Measurements from ENCODE around the gene COL4A2.
"Not testable (repeated sequence)": the region's sequence is repeated elsewhere in the genome, so short reads cannot be mapped to it uniquely, and the experiment has no call there.

The COL4A2 gene

DNA sequence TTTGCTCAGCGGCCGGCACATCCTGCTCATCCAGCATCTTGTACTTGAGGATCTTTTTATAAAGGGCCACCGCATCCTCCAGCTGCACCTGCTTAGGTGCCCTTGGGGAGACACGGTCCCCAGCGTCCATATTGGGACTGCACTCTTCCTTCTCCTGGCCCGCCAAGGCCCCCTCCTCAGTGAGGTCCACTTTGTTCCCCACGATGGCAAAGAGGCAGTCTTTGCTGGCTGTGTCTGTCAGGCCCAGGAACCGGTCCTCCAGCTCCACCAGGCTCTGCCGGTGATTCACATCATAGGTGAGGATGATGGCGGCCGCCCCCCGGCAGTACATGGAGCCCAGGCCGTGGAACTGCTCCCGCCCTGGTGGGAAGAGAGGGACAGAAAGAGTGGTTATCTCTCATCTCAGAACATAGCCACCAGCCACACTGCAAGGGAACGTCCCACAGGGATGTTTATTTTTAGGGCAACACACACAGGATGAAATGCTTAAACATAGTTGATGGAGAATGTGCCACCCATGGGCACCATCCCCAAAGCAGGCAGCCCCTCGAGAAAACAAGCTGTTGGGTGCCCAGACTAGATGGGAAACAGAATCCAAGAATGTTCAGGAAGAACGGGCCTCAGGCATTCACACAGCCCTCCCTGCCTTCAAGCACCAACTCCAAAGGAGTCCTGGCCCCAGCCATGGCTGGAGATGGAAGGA lies 216.9 kb downstream of the COL4A2 start:
- DNase-seq, result no peak

DNA sequence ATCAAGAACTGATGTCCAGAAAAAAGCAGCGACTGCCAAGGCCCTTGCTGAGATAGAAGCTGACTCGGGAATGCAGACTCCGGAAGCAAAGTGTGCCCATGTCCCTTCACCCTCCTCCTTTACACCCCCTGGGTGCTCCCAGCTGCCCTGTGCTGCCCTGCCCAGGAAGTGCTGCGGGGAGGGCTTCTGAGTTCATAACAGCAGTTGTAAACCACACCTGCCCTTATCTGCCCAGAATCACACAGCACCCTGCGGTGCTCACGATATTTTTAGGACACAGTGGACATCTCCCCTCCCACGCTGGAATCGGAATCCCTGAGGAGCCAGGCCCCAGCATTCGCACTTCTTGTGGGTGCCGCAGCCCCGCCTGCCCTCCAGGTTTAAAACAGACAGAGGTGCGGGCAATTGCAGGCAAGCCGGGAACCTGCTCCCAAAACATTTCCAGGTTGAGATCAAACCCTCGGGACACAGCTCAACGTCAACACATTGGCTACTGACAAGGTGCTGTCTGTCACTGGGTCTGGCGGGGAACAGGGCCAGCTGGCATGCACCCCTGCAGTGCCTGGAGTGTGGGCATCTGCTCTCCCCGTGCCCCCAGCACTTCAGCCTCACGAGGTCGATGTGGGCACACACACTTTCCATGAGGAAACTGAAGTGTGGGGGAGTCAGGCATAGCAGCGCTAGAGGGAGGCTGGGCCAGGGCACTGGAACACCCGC lies 217.6 kb downstream of the COL4A2 start:
- no peak for DNase-seq

DNA sequence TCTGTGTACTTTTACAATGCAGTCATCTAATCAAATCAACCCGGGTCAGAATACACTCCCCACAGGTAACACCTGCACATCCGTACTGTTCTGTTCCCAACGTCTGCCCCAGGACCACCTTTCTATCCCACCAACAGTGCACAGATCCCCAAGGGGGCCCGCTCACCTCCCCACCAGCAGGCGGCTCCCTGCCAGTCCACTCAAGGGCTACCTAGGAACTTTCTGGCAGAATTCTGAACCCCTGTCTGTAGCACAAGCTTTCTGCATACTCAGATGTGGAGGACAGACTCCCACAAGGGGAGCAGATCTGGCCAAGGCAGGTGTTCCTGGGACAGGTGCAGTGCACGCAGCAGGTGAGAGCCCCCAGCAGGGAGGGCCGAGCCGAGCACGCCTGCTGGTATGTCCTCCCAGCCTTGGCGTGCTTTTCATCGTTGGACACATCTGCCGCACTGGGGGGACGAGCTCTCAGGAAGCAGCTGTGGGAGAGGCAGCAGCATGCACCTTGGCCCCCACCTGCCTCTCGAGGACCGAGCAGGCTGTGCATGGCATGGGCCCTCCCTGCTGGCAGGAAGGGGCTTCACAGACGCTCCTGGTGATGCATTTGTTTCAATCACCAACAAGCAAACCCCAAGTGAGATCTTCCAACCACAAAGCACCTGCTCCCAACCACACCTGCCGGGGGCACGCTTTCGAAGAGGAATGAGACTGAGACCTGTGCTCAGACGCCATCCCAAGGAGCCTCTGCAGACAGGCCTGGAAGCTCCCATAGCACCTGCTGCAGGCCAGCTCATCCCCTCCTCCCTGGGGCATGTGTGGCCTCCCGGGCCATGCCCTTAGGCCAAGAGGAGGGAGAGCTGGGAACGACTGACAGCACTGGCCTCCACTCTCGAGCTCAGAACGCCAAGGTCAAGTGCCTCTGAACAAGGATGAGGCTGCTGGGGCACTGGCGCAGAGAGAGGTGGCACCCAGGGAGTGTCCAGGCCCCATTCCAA lies 218.5 kb downstream of the COL4A2 start:
- DNase-seq, result no peak

DNA sequence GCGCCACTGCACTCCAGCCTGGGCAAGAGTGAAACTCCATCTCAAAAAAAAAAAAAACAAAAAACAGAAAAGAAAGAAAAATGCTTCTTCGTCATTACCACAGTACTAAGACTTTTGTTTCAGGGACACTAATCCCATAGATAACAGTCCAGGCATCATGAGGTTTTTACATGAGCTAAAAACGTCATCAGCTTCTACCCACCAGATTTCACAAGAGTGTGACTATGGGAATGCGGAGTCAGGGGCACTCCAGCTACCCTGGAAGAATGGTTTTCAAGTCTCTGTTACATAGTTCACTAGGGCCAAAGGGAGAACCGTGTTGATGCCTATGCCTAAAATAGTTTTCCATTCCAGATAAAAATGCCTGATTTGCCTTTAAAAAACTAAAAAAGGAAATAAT lies 221.3 kb downstream of the COL4A2 start:
- no peak for DNase-seq

DNA sequence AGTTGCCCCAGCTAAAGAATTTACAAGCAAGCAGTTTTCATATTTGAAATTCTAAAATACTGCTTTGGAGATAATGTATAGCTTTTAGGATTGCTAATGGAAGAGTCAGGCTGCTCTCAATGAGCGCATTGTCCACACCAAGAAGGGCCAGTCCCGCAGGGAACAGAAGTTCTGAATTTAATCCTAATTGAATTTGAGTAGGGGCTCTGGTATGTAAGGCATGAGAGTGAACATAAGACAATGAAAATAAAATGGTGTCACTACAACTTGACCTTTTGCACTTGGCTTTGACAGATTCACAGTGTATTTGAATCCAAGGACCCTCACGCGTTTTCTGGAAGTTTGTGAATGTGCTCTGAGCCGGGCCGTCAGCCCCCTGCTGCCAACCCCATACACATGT lies 221.8 kb downstream of the COL4A2 start:
- DNase-seq, result no peak

DNA sequence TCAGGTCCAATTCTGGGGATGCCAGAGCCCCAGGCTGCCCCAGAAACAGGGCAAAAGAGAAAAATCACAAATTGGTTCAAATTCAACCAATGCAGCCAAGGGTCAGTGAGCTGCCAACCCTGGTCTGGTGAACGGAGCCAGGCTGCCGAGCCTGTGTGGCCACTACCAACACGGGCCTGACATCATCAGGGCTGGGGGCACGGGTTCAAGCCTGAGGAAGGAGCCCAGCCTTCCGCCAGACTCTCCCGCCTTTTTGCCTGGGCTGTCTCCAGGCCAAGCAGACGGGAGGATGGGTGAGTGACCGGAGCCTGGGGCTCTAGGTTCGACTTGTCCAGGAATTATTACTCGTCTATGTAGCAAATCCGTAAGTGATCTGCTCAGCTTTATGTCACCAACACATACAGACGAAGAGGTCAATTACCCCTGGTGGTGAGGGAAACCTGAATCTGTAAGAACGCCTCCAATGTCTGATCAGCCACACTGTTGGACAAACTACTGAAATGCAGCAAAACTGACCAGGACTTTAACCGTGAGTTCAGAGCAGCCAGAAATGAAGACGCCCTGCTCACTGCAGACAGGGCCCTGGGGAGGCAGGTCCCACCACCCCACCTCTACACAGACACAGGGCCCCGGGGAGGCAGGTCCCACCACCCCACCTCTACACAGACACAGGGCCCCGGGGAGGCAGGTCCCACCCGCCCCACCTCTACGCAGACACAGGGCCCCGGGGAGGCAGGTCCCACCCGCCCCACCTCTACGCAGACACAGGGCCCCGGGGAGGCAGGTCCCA lies 222.6 kb downstream of the COL4A2 start:
- no peak for DNase-seq

DNA sequence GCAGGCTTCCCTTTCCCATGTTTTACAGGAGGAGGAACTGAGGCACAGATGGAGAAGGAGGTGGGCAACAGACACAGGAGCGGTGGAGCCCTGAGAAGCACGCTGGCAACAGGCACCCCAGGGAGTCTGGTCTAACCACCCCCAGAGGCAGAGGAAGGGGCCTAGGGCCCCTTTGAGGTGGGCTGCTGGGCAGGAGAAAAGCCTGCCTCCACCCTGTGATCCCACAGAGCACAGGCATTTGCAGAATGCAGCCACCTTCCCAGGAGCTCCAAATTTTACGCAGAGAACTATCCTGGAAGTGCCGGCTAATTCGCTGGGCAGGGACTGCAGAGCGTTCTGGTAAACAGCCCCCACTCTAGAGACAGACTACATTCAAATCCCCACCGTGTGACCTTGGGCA lies 224.0 kb downstream of the COL4A2 start:
- DNase-seq, result no peak

DNA sequence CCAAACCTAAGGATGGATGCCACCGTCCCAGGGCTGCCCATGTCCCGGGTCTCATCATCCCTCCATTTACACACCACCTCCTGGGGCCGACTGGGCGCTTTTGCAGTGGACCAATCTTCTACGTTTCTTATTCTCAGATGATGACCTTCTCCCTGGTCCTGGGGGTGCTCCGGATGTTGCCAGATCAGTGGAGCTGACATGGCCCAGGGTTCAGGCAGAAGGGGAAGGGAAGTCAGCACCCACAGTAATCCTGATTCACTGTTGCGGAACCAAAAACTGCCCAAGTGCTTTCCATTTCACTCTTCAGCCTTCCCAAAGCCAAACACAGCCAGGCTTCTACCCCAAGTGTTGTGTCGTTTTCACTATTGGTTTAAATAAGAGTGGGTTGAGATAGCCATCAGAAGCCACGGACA lies 224.6 kb downstream of the COL4A2 start:
- DNase-seq, result no peak

DNA sequence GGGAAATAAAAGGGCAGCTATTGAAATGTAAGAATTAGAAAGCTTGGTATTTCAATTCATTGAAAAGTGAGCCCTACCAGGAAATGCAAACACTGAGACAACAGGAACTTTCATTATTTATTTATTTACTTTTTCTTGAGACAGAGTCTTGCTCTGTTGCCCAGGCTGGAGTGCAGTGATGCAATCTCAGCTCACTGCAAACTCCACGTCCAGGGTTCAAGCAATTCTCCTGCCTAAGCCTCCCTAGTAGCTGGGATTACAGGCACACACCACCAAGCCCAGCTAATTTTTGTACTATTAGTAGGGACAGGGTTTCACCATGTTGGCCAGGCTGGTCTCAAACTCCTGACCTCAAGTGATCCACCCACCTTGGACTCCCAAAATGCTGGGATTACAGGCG lies 225.2 kb downstream of the COL4A2 start:
- not testable (repeated sequence) for DNase-seq

DNA sequence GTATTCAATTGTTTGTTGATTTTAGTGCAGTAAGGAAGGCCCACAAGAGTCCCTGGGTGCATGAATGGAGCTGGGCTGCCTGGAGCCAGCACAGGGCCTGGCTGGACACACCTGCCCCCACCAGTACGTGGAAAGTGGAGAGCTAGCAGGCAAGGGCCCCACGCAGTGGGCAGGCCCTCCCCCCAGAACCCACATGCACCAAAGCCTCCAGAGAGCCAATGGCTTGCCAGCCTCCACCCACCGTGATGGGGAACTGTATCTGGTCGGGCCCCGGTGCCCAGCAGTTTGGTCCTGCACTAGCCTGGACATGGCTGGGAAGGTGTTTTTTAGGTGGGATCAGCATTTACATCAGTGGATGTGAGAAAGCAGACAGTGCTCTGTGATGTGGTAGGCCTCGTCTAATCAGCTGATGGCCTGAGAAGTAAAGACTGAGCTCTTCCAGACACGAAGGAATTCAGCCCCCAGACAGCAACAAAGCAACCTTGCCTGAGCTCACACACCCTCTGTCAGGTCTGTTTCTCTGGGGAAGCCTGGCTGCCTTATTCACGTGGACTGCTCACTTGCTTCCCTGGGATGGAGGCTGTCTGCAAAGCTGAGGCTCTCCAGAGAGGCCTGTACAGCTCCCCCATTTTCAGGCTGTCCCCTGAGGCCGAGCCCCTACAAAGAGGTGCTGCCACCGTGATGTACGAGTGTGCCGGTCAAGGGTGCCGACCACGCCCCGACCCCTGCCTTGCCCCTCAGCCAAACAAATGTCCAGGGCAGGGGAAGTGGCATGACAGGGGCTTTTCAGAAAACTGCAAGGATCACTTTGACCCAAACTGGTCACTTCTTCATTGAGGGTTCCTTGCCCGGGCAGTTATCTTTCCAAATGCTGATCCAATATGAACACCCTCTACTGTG lies 226.9 kb downstream of the COL4A2 start:
- DNase-seq, result no peak

DNA sequence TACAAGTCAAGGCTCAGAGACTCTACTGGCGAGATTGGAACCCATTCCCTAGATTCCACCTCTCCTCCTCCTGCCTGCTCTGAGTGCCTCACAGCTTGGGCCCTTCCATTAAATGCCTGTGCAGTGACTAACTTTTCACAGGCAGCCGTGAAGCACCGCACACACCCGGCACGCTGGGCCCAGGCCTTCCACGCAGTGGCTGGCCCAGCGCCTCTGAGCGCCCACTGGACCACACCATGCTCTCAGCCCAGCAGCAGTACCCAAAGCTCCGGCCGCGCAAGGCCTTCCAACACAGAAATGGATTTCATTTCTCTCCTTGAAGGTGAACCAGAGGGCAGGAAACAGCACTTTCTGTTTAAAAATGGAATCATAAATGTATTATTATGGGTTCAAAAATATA lies 228.4 kb downstream of the COL4A2 start:
- no peak for DNase-seq

DNA sequence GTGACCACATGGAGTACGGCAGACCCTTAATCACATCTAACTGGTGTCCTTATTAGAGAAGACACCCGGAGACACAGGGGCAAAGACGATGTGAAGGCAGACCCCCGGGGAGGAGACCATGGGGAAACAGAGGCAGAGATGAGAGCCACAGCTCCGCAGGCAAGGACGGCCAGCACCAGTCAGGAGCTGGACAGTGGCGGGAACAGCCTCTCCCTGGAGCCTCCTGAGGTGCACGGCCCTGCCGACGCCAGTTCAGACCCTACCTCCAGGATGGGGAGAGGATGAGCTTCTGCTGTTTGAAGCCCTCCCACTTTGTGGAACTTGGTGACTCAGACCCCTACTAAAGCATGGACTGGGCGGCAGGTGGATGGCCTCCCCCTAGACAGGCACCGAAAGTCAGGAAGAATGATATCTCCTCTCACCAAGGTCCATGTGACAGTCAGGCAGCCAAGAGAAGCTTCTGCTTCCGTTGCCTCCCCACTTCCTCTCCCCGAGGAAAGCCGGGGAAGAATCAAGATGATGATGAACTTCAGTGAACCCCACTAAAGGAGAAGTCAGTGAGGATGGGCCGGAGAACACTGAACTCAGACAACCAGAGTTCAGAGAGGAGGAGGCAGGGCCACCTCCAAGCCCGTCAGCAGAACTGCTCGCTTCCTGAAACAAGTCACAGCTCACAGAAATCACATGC lies 229.1 kb downstream of the COL4A2 start:
- DNase-seq, result no peak

DNA sequence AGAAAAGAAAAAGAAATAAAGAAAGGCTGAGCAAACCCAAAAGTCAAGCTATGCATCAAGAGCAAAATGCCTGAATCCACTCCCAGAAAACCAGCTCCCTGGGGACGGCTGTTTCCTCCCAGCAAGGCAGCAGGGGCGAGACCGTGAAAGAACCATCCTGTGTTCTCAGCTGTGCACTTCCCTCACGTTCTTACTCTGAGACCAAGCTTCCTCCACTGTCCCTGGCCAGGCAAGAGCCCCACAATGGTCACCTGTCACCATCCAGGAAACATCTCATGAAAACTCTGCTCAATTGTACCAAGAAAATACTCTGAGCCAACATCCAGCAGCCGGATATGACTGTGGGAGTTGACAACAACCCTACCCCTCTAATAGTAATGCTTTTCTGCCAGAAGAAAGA lies 231.5 kb downstream of the COL4A2 start:
- DNase-seq, result no peak

DNA sequence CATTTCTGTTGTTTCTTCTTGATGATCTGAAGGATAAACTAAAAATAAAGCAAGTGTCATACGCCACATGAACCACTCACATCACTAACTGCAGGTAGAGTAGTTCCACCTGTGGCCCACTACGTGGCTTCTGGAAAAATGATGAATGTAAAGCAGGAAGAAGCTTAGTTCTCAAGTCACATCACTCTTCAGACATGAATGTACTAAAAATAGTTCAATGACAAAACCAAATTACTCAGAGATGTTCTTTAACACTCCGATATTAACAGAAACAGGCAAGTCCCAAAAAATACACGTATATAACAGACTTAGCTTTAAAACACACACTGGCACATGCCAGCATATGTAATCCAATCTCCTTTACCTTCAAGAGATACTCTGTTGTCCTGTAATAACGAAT lies 232.8 kb downstream of the COL4A2 start:
- no peak for DNase-seq

DNA sequence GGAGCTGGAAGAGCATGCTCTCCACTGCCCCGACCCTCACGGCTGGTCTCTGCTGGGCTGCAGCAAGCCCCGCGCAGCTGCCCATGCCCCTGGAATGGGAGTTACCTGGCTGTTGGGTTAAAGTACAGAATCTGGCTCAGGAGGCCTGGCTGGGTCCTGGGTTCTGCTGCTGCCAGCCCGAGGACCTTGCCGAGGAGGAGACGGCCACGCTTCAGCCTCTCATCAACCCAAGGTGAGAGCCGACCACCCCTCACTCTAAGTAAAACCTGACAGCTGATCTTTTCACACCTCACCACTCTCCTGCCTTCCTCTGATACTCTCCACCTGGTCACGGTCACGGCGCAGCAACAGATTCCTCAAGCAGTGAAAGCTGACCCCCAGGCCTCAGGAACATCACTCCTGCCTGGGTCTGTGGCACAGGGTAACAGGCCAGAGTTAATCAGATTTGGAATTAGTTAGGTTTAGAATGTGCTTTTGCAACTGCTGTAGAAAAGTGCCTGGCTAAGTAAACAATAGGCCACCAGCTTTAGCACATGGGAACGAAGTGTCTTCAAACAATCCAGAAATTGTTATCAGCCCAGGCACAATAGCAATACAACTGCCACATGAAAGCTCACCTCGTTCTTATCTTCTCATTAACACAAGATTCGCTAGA lies 233.9 kb downstream of the COL4A2 start:
- no peak for DNase-seq

DNA sequence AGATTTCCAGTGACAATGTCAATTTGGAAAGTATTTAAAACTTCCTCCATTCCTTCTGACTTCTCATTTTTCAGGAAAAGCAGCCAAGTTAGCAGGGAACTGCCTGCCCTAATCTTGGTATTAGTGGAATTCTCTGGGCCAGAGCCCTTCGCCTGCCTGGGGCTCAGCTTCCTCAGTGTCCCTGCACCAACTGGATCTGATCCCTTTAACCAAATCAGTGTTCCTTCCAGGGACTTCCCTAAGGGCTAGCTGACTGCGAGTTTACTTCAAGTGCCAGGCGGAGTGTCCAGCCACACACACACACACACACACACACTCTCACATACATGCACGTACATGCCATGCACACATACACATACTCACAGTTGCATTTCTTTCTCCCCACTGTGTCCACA lies 234.4 kb downstream of the COL4A2 start:
- no peak for DNase-seq

DNA sequence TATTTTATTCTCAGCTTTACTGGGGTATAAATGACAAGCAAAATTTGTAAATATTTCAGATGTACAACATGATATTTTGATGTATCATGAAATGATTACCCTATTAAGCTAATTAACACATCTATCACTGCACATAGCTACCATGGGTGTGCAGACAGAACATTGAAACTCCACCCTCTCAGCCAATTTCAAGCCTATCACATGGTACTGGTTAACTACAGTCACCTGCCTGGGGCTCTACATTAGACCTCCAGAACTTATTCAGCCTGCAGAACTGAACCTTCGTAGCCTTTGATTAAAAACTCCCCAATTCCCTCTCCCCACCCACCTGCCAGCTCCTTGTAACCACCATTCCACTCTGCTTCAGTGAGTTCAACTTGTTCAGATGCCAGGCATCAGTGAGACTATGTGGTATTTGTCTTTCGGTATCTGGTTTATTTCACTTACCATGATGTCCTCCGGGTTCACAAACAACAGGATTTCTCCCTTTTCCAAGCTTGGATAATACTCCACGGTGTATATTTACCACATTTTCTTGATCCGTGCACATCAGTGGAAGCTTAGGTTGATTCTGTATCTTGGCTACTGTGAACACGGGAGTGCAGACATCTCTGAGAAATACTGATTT lies 235.2 kb downstream of the COL4A2 start:
- DNase-seq, result no peak

DNA sequence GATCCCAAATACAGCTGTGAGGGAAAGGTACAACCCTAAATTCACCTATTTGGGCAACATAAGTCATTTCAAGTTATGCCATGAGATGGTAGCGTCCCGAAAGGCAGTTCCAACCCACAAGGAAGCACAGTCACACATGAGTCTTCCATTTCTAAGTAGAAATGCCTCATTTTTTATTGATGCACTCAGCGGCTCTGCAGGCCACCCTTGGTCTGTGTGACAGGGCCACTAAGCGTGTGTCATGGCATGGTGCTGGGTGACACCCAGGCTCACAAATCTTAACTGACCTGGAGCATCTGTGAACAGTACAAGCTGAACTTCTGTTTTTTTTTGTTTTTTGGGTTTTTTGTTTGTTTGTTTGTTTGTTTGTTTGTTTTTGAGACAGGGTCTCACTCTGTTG lies 239.3 kb downstream of the COL4A2 start:
- no peak for DNase-seq

DNA sequence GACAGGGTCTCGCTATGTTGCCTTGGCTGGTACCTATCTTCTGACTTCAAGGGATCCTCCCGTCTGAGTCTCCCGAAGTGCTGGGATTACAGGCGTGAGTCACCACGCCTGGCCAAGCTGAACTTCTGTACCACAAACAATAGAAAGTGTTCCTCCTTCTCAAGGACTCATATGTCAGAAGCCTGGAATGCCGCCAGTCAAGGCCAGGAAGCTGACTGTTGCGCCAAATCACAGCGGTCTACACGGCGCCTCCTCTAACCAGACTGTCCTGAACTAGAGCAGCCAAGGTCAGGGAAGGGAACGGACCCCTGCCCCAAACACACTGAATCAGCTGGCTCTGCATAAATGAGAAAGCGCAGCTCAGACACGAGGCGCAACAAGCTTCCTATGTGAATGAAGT lies 239.8 kb downstream of the COL4A2 start:
- DNase-seq, result no peak

Measured in NCI-H446 (cell line).